GM18873 (cell line): Measurements from ENCODE around the gene AVEN.
"Not testable (repeated sequence)": the region's sequence is repeated elsewhere in the genome, so short reads cannot be mapped to it uniquely, and the experiment has no call there.

ENCODE experiments used
- ATAC-seq: cut with Tn5 transposase; IDR thresholded peaks from one replicate; pipeline ENCODE4 v1.9.1; 2021; ENCODE audit warnings: mild to moderate bottlenecking, moderate library complexity, moderate number of reproducible peaks; ENCODE audit not compliant: unreplicated experiment, low FRiP score

AVEN gene

DNA sequence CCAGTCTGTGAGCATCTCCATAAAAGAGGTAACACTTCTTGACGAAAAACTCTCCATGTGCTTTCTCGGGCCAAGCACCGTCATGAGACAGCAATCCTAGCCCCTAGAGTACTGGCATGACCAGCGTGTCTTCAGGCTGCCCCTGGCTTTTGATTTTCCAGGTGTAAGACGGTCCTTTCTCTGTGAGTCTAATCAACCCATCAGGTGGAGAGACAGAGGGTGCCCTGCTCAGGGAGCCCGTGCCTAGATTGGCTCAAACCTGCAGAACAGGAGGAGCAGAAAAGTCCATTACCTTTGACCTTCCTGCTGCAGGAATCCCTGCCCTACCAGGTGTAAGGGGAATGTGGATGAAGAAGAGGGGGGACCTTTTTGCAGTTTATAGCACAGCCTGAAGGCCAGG lies 180.2 kb downstream of the AVEN start:
- ATAC-seq: no peak

DNA sequence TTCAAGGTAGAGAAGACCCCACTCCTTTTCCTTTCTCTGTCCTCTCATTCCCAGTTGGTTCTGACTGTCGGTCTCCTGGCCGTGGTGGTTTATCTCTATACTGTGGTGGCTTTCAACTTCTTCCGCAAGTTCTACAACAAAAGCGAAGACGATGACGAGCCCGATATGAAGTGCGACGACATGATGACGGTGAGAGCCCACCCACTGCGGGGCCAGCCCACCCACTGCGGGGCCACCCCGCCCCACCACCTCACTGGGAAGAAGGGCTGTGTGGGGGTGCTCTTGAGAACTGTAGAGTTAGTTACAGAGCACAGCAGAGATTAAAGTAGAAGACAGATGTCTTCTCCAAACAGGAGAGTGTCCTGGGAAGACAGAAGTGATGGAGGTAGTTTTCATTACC lies 181.3 kb downstream of the AVEN start:
- ATAC-seq: no peak

DNA sequence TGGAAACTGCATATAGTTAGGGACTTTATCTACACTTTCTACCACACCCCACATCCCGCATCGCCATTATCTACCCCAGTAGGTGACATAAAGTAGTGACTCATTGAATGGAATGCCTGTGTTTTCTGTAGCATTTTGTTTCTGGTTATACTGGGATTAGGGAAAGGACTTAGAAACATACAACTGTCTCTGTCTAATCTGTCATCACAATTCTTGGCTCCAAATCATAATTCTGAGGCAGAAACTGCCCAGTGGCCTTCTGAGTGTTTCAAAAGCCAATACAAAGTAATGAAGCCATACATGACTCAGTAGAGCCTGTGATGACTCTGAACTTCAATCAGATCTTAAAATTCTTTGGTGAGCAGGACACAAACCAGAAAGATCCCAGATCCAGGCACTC lies 186.4 kb downstream of the AVEN start:
- no peak for ATAC-seq

DNA sequence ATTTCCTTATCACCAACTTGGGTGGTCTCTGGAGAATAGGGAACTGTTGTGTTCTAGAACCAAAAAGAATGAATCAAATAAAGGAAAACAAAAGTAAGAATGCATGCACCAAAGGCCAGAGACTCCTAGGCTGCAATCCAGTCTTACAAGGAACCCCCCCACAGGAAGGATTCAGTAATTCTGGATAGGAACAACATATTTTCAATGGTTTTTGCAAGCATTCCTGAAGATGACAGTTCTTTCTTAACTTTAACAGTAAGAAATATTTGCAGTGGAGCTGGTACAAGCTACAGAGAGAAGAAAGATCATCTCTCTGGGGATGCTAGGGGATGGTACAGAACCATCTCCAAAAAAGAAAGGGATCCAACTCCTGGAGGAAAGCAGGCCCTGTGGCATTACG lies 186.9 kb downstream of the AVEN start:
- no peak for ATAC-seq

DNA sequence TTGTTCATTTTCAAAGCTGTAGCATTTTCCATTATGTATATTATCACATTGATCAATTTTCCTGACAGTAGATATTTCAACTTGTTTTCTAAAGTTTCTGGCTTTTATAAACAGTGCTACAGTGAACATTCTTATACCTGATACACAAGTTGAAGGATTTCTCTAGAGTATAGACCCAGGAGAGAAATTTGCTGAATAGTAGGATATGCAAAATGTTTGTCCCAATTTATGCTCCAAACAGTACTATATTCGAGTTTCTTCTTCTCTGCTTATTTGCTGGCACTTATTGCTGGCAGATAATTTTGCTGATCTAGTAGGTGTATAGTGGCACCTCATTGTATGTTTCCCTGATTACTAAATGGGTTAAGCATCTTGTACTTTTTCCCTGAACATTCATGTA lies 187.9 kb downstream of the AVEN start:
- ATAC-seq: no peak

DNA sequence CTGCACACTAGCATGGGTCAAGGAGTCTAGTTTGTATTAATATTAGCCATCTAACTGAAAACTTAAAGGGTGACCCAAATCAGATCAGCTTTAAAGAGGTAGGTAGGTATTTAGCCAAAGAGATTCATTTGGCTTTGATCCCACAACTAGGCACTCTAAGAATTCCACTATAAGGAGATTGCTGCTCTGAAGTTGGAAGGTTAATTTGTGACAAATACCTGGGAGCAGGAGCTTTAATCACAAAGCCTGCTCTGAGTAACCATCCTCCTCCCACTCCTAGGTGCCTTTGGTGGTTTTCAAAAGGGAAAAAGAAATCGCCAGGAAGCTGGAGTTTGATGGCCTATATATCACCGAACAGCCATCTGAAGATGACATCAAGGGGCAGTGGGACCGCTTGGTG lies 191.0 kb downstream of the AVEN start:
- no peak for ATAC-seq

DNA sequence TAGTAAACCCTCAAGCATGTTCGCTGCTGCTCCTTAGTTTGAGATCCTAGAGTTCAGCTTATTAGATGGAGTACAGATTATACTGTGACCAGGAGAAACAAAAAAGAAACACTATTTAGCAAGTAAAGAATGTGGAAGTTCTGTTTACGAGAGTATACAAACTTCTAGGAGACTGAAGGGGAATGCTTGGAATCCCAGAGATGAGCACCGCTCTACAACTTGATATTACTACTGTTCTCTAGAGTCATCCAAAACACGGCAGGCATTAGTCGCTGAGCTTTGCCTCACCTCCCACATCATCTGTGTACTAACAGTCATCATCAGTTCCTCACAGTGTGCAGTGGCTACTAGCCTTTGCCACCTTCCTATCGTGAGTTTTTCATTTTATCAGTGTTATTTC lies 192.1 kb downstream of the AVEN start:
- ATAC-seq: no peak

DNA sequence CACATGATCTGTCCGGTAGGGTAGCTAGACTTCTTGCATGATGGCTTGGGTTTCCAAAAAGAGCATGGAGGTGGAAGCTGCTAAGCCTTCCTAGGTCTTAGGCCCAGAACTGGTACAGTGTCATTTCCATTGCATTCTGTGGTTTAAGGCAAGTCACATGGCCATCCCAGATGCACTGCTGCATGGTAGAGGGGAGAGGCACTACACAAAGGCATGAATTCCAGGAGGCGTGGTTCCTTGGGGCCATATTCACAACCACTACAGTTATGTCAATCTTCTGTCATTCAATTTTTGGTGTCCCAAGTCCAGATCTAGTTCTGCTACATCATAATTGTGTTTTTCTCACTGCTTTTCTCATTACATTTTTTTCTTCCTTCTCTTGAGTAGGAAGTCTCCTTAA lies 192.9 kb downstream of the AVEN start:
- no peak for ATAC-seq

DNA sequence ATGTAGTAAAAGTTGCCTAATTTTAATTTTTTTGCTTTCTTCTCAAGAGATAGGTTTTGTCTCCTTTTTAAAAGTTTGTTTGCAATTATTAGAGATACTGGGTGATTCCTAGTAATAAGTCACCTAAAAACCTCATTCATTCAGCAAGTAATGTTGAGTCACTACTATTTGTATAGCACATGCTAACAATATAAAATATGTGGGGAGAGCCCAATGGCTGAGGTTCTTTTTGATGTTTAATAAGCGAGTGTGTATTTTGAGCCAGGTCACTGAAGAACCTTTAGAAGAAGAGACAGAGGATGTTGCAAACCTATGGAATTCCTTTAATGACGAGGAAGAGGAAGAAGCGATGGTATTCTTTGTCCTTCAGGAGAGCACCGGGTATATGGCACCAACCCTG lies 194.4 kb downstream of the AVEN start:
- no peak for ATAC-seq

DNA sequence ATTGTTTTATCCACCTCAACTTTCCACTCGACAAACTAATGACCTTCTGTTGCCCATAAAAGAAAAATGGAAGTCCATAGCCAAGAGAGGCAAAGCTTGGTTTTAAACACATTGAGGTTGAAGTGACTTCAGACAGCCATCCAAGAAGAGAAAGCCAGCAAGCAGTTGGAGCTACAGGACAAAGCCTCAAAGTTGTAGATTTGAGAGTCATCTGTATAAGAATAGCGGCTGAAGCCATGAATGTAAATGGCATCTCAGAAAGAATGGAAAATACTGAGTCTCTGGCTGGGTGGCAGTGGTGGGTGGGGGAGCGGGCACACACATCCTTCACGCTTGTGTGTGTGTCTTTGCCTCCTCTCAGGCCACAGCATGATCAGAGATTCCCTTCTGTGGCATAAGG lies 194.8 kb downstream of the AVEN start:
- no peak for ATAC-seq

DNA sequence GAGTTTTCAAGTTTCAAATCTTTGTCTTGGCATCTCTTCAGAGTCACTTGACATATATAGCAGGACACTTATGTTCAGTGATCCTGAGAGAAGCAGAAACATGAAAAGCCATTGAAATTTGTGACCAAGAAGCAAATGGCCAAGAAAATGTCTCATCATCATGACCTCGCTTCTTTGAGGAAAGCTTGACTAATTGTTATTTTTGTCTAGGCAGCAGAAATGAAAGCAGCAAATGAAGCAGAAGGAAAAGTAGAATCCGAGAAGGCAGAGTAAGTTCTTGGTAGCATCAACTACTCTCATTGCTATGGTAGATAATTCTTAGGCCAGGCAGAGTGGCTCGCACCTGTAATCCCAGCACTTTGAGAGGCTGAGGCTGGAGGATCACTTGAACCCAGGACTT lies 198.4 kb downstream of the AVEN start:
- no peak for ATAC-seq

DNA sequence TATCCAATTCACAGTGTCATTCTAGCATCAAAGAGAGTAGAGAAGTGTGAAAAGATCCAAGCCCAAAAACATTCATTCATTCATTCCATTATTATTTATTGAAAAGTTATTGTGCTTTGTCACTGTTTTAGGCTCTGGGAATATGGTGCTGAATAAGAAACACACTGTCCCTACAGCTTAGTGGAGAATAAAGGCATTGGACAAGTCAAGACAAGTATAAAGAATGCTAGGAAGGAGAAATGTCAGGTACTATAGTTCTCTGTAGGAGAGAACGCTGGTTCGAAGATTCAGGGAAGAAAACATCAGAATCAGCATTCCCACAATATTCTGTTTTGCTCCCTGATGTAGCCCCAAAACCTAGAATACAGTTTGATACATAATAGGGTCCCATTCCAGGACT lies 199.5 kb downstream of the AVEN start:
- no peak for ATAC-seq

DNA sequence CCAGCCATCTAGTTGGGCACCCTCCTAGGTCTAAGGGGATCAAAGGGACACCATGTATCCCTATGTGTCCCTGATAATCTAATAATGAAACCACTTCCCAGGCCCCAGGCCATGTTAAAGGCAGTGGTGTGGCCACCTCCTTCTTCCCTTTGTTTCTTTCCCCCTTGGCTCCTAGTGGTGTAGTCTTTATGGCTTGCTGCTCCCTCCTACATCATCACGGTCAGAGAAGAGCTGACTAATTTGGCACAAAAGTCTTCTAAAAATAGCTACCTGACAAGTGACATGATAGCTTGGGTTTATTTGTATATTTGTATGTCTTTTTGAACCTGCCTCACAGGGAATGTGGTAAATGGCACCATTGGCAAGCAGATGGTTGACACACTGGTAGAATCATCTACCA lies 201.7 kb downstream of the AVEN start:
- no peak for ATAC-seq

DNA sequence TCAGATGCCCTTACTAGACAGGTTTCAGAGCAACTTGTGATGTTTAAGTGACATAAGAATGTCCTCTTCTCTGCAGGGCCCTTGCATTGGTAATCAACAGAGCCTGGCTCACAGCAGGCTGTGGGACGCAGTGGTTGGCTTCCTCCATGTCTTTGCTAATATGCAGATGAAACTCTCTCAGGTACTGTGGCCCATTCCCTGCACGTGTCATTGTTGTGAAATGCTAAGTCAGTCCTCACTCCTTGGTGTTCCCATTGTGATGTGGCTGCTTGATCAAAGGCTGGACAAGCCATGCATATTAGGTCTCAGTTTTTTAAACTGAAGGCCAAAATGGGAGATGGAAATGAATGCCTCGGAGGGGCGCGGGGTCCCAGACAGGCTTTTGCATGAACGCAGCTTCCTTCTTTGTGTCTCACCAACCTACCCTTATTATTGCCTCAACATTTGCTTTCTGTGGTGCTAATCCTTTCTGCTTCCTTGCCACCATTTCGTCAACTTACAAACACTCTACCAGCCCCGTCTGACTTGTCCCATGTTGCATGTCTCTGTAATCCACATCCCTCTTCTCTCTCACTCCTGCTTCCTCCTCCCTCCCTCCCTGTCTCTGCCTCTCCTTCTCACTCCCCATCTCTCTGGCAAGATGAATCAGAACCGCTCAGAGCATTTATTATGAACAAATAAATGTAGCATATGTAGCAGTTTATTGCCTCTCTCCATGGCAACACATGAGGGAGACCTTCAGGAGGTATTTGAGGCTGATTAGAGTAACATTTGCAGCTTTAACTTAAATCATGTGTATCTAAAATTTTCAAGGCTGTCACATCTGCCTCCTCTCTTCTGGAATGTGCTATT lies 203.9 kb downstream of the AVEN start:
- ATAC-seq: no peak

DNA sequence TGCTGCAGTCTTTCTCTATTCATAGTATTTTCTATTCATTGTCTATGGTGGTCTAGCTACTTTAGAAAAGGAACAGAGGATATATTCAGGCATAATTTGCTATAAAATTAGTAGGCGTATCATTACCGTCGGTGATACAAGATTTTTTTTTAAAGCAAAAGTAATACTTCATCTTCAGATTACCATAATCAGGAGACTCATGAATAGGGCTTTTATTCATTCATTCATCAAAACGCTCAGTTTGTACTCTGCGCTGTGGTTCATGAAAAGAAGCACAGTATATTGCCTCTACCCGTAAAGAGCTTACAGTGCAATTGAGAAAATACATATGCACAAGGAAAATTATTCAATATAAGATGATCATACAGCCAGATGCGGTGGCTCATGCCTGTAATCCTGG lies 207.4 kb downstream of the AVEN start:
- ATAC-seq: no peak

DNA sequence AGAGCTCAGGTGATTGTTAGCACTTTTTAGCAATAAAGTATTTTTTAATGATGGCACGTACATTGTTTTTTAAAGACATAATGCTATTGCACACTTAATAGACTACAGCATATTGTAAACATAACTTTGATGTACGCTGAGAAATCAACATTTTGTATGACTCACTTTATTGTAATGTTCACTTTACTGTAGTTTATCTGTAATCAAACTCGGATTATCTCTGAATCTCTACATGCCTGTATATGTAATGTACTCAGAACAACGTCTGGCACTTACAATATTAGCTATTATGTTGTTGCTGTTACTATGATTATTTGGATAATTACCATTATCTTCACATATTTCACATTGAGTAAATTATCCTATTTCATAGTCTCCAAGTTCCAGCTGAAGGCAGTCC lies 208.7 kb downstream of the AVEN start:
- no peak for ATAC-seq

DNA sequence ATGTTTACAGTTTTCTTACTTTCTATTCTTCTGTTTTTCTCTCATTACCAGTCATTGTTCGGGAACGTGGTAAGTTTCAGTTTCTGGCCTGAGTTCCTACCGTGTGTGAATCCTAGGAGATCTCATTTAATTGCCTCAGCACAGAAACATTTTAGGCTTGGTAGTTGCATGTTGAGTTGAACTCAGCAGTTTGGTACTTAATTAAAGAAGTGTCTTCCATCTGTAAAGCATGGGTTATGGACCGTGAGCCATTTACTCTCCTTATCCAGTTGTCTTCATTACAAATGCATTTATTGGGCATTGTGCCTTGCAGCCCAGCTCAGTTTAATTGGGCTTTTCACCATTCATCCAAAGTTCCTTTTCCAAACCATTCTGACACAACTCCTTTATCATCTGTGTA lies 212.8 kb downstream of the AVEN start:
- ATAC-seq: no peak

DNA sequence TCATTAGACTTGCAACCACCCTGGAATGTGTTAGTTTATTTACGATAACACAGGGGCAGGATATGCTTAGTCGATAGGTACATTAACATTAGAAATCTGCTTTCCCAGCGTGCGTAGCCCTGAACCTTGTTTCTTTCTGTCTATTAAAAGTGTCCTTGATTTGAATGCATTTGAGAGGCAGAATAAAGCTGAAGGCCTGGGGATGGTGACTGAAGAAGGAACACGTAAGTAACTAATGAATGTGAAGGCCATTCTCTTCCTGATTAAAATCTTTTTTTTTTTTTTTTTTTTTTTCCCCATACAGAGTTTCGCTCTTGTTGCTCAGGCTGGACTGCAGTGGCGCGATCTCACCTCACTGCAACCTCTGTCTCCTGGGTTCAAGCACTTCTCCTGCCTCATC lies 213.6 kb downstream of the AVEN start:
- ATAC-seq: no peak

DNA sequence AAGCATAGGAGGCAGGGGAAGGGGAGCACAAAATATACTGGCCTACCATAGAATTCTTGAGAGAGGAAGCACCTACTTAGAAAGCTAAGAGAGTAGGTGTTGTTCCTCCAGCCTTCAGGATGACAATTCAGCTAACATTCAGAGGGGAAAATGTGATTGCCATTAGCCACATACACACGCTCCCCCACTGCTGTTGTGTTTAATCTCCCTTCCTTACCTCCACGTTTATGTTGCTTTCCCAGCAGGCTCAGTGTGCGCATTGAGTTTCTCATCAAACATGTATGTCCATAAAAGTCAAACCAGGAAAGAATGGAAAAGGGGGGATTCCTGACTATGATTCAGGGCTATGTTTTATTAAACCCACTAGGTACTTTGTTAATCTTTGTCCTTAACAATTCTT lies 215.9 kb downstream of the AVEN start:
- no peak for ATAC-seq

DNA sequence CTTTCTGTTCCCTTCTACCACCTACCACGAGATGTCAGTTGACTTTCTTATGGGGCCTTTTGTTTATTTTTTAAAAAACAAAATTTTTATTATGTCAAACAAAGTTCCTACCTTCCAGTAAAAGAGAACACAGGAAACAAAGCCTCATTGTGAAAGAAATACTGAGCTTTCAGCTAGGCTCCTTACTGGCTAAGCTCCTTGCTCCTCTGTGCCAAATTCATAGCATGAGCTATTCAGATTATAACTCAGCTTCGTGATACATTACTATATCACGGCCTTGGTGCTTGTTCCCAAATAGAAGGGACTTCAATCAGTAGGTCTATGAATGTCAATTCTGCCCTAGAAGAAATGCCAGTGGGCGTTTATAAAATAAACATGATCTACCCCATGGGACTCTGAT lies 216.5 kb downstream of the AVEN start:
- ATAC-seq: no peak

DNA sequence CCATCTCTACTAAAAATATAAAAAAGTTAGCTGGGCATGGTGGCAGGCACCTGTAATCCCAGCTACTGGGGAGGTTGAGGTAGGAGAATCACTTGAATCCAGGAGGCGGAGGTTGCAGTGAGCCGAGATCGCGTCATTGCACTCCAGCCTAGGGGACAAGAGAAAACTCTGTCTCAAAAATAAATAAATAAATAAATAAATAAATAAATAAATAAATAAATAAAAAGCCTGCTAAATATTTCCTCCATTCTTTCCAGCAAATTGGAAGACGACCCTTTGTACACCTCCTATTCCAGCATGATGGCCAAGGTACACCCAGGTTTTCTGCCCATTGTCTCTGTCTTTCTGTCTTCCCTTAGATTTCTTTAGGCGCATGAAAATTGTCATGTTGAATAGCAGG lies 219.5 kb downstream of the AVEN start:
- not testable (repeated sequence) for ATAC-seq
